PC-3 (cell line): ENCODE data around the gene BTBD16. TPM values are rescaled to one million over a fixed set of nuclear protein-coding genes. Genes with fewer than 3 reads are reported as not detected.

Experiments used
- ATAC-seq: fragments of 200-7000 bp; cut with Tn5 transposase; 2 replicates; pipeline ENCODE4 v1.9.1; 2020; ENCODE audit warnings: mild to moderate bottlenecking, moderate library complexity
- BruUV-seq: library from RNA; stranded (reverse); fragments of 400-500 nt; replicated peaks from 2 replicates; lab custom pipeline; 2021; lab: Mats Ljungman, UMichigan
- CTCF ChIA-PET: fragments of 300-600 bp; sonication (Branson Sonifier 250); formaldehyde crosslinking; loops from one replicate; lab custom pipeline; 2022; ENCODE audit warnings: antibody characterized with exemption; lab: Charles Lee
- POLR2A ChIA-PET: fragments of 300-600 bp; sonication (Branson Sonifier 250); formaldehyde crosslinking; loops from one replicate; lab custom pipeline; 2022; ENCODE audit warnings: antibody characterized with exemption; ENCODE audit not compliant: unreplicated experiment; lab: Charles Lee
- DNase-seq: peaks from one replicate; pipeline ENCODE4 v3.0.0-alpha.2; 2015
- H2AFZ ChIP-seq: fragments of 300-600 bp; sonication (generic); 2 replicates; pipeline ENCODE4 v1.6.0; 2016; ENCODE audit warnings: antibody characterized with exemption, low read length
- H3F3A ChIP-seq: fragments of 300-600 bp; sonication (generic); one replicate; pipeline ENCODE4 v1.6.0; 2017; ENCODE audit warnings: antibody characterized with exemption, low read length, control low read depth, mild to moderate bottlenecking; ENCODE audit not compliant: unreplicated experiment
- H3K27ac ChIP-seq: fragments of 300-600 bp; sonication (generic); 2 replicates; pipeline ENCODE4 v1.5.1; 2016; ENCODE audit warnings: mild to moderate bottlenecking, low read length
- H3K27me3 ChIP-seq: fragments of 300-600 bp; sonication (generic); 2 replicates; pipeline ENCODE4 v1.6.1; 2016; ENCODE audit warnings: low read length, mixed read lengths
- H3K36me3 ChIP-seq: fragments of 300-600 bp; sonication (generic); 2 replicates; pipeline ENCODE4 v1.6.1; 2016; ENCODE audit warnings: low read depth, mixed run types, low read length, mixed read lengths
- H3K4me1 ChIP-seq: fragments of 300-600 bp; sonication (generic); 2 replicates; pipeline ENCODE4 v1.5.1; 2016; ENCODE audit warnings: low read length; ENCODE audit not compliant: insufficient read depth
- H3K4me2 ChIP-seq: fragments of 300-600 bp; sonication (generic); 2 replicates; pipeline ENCODE4 v1.6.0; 2016; ENCODE audit warnings: low read length
- H3K4me3 ChIP-seq: fragments of 300-600 bp; sonication (generic); 2 replicates; pipeline ENCODE4 v1.5.1; 2016; ENCODE audit warnings: mild to moderate bottlenecking, low read length, mixed read lengths
- H3K79me2 ChIP-seq: fragments of 300-600 bp; sonication (generic); 2 replicates; pipeline ENCODE4 v1.6.1; 2017; ENCODE audit warnings: low read length, mixed read lengths
- H3K9ac ChIP-seq: fragments of 300-600 bp; sonication (generic); 2 replicates; pipeline ENCODE4 v1.6.0; 2016; ENCODE audit warnings: mild to moderate bottlenecking, low read length
- H3K9me2 ChIP-seq: fragments of 300-600 bp; sonication (generic); replicated peaks from 2 replicates; pipeline ENCODE4 v1.6.1; 2016; ENCODE audit warnings: mixed run types, low read length, mixed read lengths
- H3K9me3 ChIP-seq: fragments of 300-600 bp; sonication (generic); 2 replicates; pipeline ENCODE4 v1.6.1; 2016; ENCODE audit warnings: low read length, mixed read lengths
- H4K20me1 ChIP-seq: fragments of 300-600 bp; sonication (generic); 2 replicates; pipeline ENCODE4 v1.6.1; 2016; ENCODE audit warnings: low read length, mixed read lengths
- CTCF ChIP-seq: fragments of 300-600 bp; sonication (generic); conservative IDR thresholded peaks from 2 replicates; pipeline ENCODE4 v1.5.1; 2017; ENCODE audit warnings: antibody characterized with exemption, low read depth, mild to moderate bottlenecking, low read length
- EZH2 ChIP-seq: fragments of 300-600 bp; sonication (generic); IDR thresholded peaks from one replicate; pipeline ENCODE4 v1.6.1; 2017; ENCODE audit warnings: antibody characterized with exemption, mild to moderate bottlenecking, low read length; ENCODE audit not compliant: unreplicated experiment
- EZH2phosphoT487 ChIP-seq: fragments of 300-600 bp; sonication (generic); IDR thresholded peaks from 2 replicates; pipeline ENCODE4 v1.6.1; 2018; ENCODE audit warnings: mild to moderate bottlenecking, antibody characterized with exemption, low read length, borderline replicate concordance
- intact Hi-C: fragments of 100-400 bp; cut with micrococcal nuclease; formaldehyde crosslinking; loops from 2 replicates; pipeline ENCODE4 v1.9.0; 2023
- total RNA-seq: library from RNA; depleted of rRNA; stranded (reverse); fragments of >200 nt; gene quantifications from 2 replicates; pipeline ENCODE4 v1.2.3, GENCODE V29; 2014

BTBD16 gene
- total RNA-seq, 1 experiment from 2014 or later = not detected

GRCh38 chr10:122290334-122290733 is 19.2 kb downstream of the BTBD16 start:
- H3K9ac ChIP-seq = no peak overlapping the region
- no peak overlapping the region for H3K4me3 ChIP-seq
- peaks cover 21% of the 10 kb centered on the region for H3K4me1 ChIP-seq
- no peak overlapping the region for H3K4me2 ChIP-seq
- no peak for ATAC-seq
- DNase-seq = no peak
- no peaks in the 10 kb centered on the region for H4K20me1 ChIP-seq
- H3K27me3 ChIP-seq = no peaks in the 10 kb centered on the region
- H2AFZ ChIP-seq = no peak overlapping the region
- intact Hi-C loops = loop anchor here (10.0 kb wide), 1 partner anchor 414 kb away; no protein-coding TSS in a partner anchor
- no peaks in the 10 kb centered on the region for H3K79me2 ChIP-seq
- no peaks in the 10 kb centered on the region for H3K9me2 ChIP-seq
- CTCF ChIA-PET = no interaction called here
- BruUV-seq = no TSS peak
- TF ChIP-seq CTCF = no peak
- TF ChIP-seq EZH2 = no peak
- TF ChIP-seq EZH2phosphoT487 = no peak
- POLR2A ChIA-PET = no interaction called here
- no peaks in the 10 kb centered on the region for H3K36me3 ChIP-seq
- H3F3A ChIP-seq = no peaks in the 10 kb centered on the region
- H3K9me3 ChIP-seq = no peaks in the 10 kb centered on the region
- no peak overlapping the region for H3K27ac ChIP-seq

- no peak overlapping the region for H3K27ac ChIP-seq
- H3K9me3 ChIP-seq = no peaks in the 10 kb centered on the region
- TF ChIP-seq EZH2phosphoT487 = no peak
- TF ChIP-seq CTCF = no peak
- TF ChIP-seq EZH2 = no peak
- intact Hi-C loops = loop anchor here (10.0 kb wide), 1 partner anchor 414 kb away; no protein-coding TSS in a partner anchor
- H2AFZ ChIP-seq = no peak overlapping the region
- ATAC-seq (no peak), DNase-seq (no peak)
- POLR2A ChIA-PET = no interaction called here
- H3K4me1 ChIP-seq = peaks cover 28% of the 10 kb centered on the region
- no peak overlapping the region for H3K9ac ChIP-seq
- no peaks in the 10 kb centered on the region for H4K20me1 ChIP-seq
- H3K36me3 ChIP-seq = no peaks in the 10 kb centered on the region
- H3K4me3 ChIP-seq = no peak overlapping the region
- H3K79me2 ChIP-seq = no peaks in the 10 kb centered on the region
- H3K4me2 ChIP-seq = no peak overlapping the region
- CTCF ChIA-PET = no interaction called here
- no peaks in the 10 kb centered on the region for H3F3A ChIP-seq
- no peaks in the 10 kb centered on the region for H3K9me2 ChIP-seq
- BruUV-seq = no TSS peak
- H3K27me3 ChIP-seq = no peaks in the 10 kb centered on the region
These were observed 19.9 kb downstream of the BTBD16 start for GRCh38 chr10:122290833-122291532.

- DNase-seq = no peak
- Histone ChIP-seq H3K4me2 (no peak overlapping the region), H4K20me1 (no peaks in the 10 kb centered on the region), H3K9me2 (no peaks in the 10 kb centered on the region), H3K9ac (no peak overlapping the region), H3K79me2 (no peaks in the 10 kb centered on the region), H3K27me3 (no peaks in the 10 kb centered on the region), H3K9me3 (no peaks in the 10 kb centered on the region), H2AFZ (no peak overlapping the region), H3K4me3 (no peak overlapping the region), H3K36me3 (no peaks in the 10 kb centered on the region), H3K4me1 (peaks cover 28% of the 10 kb centered on the region), H3K27ac (no peak overlapping the region), H3F3A (no peaks in the 10 kb centered on the region)
- CTCF ChIA-PET = no interaction called here
- BruUV-seq = no TSS peak
- intact Hi-C loops = loop anchor here (10.0 kb wide), 1 partner anchor 413 kb away; no protein-coding TSS in a partner anchor
- TF ChIP-seq EZH2phosphoT487 (no peak), CTCF (no peak), EZH2 (no peak)
- ATAC-seq = no peak
- POLR2A ChIA-PET = no interaction called here
These were observed 20.6 kb downstream of the BTBD16 start for GRCh38 chr10:122291739-122292138.
